Activated T-cell treated with anti-CD3 and anti-CD28 coated beads, Interleukin-2, amount 50 U/mL, for 1 hour (primary cell): Measurements from ENCODE around the gene NMBR.
"Not testable (repeated sequence)": the region's sequence is repeated elsewhere in the genome, so short reads cannot be mapped to it uniquely, and the experiment has no call there.

Source experiments
- DNase-seq: peaks from one replicate; pipeline ENCODE4 v3.0.0-alpha.2; 2020

NMBR gene

GRCh38 chr6:142153196-142153595 is 6.3 kb upstream of the NMBR start:
- DNase-seq: no peak

GRCh38 chr6:142152746-142153145 is 5.8 kb upstream of the NMBR start:
- DNase-seq: no peak

DNA sequence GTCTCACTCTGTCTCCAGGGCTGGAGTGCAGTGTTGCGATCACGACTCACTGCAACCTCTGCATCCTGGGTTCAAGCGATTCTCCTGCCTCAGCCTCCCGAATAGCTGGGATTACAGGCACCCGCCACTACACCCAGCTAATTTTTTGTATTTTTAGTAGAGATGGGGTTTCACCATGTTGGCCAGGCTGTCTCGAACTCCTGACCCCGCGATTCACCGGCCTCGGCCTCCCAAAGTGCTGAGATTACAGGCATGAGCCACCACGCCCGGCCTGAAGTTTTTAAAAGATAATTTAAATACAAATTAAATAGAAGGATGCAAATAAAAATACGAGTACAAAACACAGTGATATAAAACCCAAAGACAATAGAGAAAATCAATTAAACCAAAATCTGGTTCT is 5.4 kb downstream of the NMBR start:
- not testable (repeated sequence) for DNase-seq

GRCh38 chr6:142138876-142139275 is 8.0 kb downstream of the NMBR start:
- DNase-seq: no peak

DNA sequence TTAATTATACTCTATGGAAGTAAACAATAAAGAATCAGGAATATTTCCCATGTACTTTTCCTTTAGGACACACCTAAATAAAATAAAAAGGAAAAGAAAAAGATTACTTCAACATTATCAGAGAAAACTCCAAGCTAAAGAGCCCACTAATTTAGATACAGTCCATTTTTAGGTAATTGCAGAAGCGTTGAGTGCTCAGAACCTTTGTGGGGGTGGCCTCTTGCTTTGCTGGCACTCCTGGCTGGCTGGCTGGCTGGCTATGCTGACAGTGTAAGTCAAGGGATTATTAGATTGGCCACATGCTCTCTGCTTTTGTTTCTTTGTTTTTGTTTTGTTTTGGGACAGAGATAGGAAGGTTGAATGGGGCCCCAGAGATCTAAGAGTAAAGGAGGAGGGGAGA is 14.3 kb downstream of the NMBR start, which contains the start of gene GJE1:
Gene GJE1, plus strand, starts transcription at position 301 of the 400 bp plus-strand sequence. CDS start 234 bp downstream, outside the sequence.
- DNase-seq: no peak

GRCh38 chr6:142130814-142131213 is 16.1 kb downstream of the NMBR start:
- no peak for DNase-seq

GRCh38 chr6:142121342-142121741 is 25.6 kb downstream of the NMBR start:
- no peak for DNase-seq

GRCh38 chr6:142118925-142119324 is 28.0 kb downstream of the NMBR start:
- DNase-seq: no peak

DNA sequence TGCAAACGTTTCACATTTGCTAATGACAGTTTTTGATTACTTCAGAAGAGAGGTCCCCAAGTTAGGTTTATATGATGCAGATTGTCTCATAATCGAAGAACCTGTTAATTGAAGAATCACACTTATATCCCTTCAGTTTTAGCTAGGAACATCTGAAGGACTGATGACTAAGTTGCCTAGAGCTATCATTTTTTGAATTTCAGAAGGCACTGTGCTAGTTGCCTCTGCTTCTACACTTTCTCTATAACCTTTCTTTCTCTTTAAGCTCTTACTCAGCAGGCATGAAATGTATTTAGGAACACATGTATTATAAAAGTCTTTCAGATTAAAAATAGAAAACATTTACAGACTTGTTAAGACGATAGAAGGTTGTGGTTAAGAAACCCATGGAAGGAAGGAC is 28.6 kb downstream of the NMBR start:
- DNase-seq: no peak

- DNase-seq: no peak
Observed at GRCh38 chr6:142117366-142117765, 29.6 kb downstream of the NMBR start.

DNA sequence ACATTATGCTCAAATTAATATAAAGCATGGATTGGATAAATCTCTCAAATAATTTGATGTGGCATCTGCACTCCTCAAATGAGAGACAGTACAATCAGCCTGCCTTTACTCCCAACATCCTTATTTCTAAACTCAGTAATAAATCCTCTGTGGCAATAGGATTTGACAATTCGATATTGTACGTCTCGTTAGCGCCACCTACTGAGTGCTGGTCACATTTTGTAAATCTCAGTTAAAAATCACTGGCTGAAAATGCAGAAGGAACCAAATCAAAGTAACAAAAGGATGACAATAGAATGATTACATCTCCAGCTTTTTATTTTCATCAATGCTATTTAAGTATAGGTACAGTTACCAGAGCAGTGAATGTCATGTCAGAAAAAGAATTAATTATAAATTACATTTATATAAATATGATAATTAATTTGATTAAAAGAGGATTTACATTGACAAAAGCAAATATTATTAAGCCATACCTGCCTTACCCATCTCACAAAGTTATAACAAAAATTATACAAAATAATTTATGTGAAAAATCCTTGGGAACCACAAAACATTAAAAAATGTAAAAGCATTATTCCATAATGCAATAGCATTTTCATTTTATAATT is 34.4 kb downstream of the NMBR start:
- DNase-seq: peak; percentile 54

GRCh38 chr6:142110820-142111219 is 36.1 kb downstream of the NMBR start:
- not testable (repeated sequence) for DNase-seq

DNA sequence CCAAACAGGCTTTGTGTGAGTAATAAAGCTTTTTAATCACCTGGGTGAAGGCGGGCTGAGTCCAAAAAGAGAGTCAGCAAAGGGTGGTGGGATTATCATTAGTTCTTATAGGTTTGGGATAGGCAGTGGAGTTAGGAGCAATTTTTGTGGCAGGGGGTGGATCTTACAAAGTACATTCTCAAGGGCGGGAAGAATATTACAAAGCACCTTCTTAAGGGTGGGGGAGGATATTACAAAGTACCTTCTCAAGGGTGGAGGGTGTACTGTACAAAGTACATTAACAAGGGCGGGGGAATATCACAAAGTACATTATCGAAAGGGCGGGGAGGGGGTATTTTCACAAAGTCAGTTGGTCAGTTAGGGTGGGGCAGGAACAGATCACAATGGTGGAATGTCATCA is 42.1 kb downstream of the NMBR start:
- not testable (repeated sequence) for DNase-seq

DNA sequence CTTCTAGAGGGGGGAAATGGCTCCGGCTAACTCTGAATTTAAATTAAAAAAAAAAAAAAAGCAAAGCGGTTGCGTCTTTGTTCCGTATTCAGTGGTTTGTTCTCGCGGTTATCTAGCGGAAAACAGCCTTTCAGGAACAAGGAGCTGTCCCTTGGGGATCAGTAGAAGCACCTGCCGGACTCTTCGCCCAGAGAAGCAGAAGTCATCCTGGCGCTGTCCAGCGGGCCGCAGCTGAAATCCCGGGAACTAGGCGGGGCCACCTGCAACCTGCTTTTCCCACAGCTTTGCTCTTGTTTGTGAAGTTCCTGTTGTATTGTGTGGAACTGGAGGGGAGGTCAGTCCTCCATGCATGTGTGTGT is 58.1 kb downstream of the NMBR start:
- DNase-seq: no peak

DNA sequence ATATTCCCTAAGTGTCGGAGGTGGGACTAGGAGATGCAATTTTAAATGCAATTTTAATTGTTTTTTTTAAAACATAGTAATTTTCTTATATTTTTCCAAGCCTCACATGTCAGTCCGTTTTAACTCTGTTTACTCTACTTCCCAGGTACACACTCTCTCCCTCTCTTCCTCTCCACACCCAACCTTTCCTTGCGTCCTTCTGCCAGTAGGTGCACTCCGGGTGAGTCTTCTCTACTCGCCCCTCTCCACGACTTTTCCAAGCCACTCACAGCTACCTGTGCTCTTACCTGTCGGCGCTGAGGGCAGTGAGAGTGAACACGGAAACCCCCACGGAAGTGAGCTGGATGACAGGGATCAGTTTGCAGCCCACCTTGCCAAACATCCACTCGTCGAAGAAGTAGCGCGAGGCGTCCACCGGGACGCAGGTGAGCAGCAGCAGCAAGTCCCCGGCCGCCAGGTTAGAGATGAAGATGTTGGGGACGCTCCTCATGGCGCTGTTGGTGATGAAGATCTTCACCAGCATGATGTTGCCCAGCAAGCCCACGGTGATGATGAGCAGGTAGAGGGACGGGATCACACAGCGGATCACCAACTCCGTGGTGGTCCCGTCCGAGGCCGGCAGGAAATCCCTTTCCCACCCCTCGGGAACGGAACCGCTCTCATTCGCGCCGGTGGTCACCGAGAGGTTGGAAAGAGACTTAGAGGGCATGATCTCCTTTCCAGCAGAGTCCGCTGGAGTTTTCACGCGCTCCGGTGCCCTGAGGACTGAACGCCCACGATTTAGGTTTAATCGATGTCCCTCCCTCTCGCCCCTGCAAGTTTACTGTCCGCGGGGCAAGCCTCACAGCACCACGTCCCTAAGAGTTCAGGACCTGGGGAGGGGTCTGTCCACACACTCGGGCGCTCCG is 58.7 kb downstream of the NMBR start:
- DNase-seq: no peak

GRCh38 chr6:142079130-142079529 is 67.8 kb downstream of the NMBR start:
- no peak for DNase-seq

DNA sequence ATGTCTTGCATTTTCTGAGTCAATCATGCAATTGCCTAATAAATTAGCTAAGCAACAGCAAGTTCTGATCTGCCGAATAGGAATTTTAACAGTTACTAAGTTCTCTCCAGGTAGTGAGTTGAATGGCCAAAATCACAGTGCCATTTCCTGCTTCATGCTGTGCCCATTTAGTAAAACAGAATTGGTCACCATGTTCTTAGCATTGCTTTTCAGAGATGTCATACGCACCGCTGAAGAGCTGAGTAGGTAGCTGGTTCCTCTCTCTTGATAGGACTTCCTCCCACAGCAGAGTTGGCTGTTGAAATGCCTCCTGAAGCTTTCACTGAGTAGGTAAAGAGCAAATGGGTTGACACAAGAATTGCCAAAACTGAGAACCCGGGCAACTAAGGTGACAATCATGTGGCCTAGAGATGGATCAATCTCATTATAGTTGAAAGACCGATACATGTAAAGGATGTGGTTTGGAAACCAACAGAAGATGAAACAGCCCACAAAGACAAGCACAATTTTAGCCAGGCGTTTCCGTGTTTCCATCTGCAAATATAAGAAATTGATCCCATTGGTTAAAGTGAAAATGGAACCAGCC is 71.3 kb downstream of the NMBR start:
- DNase-seq: no peak

DNA sequence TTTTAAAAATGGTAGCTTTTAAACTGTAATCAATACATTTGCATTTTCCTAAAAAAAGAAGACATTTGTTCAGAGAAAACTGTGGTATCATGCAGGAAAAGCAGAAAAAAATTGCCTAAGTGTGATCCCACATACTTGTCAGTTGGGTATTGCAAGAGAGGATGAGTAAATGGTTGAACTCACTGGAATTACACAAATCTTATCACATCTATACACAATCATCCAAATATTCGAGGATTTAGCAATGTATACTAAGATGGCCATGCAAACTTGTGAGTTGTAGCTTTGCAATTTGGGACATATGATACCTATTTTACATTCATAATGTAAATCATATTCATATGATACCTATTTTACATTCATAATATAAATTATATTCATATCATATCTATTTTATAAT is 72.4 kb downstream of the NMBR start:
- DNase-seq: no peak

DNA sequence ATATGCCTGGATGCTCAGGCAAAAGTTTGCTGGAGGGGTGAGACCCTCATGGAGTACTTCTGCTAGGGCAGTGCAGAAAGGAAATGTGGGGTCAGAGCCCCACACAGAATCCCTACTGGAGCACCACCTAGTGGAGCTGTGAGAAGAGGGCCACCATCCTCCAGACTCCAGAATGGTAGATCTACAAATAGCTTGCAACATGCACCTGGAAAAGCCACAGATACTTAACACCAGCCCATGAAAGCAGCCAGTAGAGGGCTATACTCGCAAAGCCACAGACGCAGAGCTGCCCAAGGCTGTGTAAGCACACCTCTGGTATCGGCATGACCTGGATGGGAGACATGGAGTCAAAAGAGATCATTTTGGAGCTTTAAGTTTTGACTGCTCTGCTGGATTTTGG is 74.9 kb downstream of the NMBR start:
- no peak for DNase-seq

DNA sequence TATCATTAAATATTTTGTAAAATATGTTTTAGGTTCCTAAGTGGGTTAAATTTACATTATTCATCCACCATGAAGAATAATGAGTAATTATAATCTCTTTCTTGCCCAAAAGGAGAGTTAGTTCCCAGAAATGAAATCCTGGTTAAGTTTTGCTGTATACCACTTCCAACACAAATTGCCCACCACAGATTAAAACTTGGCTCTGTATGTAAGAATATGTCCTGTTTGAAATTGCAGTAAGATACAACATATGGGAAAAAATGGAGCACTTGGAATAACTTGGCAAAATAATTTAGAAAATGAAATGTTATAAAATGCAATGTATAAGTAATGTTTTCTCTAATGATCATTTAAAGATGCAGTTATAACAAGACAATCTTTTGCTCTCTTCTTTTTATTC is 78.5 kb downstream of the NMBR start:
- no peak for DNase-seq

DNA sequence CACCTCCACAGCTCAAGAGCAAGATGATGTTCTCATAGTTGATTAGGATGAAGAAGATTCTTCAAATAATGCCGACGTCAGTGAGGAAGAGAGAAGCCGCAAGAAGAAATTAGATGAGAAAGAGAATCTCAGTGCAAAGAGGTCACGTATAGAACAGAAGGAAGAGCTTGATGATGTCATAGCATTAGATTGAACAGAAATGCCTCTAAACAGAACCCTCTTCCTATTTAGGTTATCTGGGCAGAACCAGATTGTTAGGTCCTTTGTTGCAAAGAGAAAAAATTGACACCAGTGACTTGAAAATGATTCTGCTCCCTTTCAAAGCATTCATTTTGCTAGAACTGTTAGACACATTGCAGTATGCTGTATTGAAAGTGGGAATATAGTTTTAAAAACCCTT is 84.1 kb downstream of the NMBR start:
- not testable (repeated sequence) for DNase-seq

DNA sequence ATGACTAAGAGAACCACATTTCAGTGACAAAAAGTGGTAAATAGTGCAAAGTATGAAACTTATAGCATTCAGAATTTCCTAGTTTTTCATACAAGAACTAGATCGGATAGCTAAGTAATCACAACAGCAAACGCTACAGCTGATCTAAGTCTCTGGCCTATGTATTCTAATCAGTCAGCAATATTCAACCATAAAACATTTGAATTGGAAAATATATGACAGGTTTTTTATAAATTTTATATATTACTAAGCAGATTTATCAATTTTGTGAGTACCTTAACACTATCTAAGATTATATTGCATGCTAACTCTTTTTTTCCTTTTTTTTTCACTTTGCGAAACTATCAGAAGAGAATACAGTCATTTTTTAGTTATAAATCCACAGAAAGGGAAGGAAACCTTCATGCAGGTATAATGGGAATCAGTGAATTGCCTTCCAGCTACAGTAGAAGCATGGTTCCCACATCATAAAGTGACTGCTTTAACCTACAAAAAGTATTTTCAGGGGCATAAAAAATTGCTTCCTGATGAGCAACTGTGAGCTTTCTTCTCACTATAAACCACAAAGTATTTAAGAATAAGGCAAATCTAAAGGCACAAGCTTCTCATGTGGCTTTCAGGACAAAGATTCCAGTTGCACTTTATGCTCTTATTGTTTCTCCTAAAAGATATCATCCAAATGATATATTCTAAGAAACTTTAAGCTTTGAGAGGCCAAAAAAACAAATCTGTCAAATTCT is 88.2 kb downstream of the NMBR start:
- DNase-seq: no peak

DNA sequence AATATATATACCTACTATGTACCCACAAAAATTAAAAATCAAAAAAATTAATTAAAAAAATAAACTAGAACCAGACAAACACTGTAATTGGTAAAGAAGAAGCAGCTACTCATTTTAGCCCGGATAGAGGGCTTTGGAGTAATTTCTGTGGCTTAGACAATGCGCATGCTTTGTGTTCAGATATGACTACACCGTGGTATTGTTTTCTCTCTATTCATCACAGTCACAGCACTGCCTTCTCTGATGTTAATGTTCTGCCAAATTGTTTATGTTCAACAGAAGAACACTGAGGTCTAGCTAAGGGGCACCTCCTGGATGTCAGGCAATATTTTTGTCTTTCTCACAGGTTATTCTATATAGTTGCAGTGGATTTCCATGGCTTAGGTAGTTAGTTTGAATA is 91.7 kb downstream of the NMBR start:
- no peak for DNase-seq
